K562 (cell line): ENCODE data around the gene MRAP2.

Experiments
- HMG20A ChIP-seq: fragments of 450-650 bp; formaldehyde crosslinking; conservative IDR thresholded peaks from 2 replicates; pipeline ENCODE4 v1.4.0; 2020; ENCODE audit warnings: mild to moderate bottlenecking, mixed read lengths
- MYNN ChIP-seq, 2 experiments: sonication (generic); formaldehyde crosslinking in 1 of 2; IDR thresholded peaks; 2 replicates each; pipeline versions ENCODE4 v1.5.0 to v1.6.1; 2016 to 2020; ENCODE audit warnings: antibody characterized with exemption in 1 of 2, missing genetic modification reagents in 1 of 2
- SMARCC2 ChIP-seq: fragments of 450-650 bp; IDR thresholded peaks from 2 replicates; pipeline ENCODE4 v1.6.1; 2017; ENCODE audit warnings: antibody characterized with exemption, moderate library complexity, mild to moderate bottlenecking, low read depth
- TF ChIP-seq, protein P1 (sequence below): sonication (generic); formaldehyde crosslinking; IDR thresholded peaks from 2 replicates; pipeline ENCODE4 v1.8.0; 2023; ENCODE audit warnings: mild to moderate bottlenecking, missing genetic modification reagents
- TF ChIP-seq, protein P2 (sequence below), 3 experiments: IDR thresholded peaks in 2 of 3; conservative IDR thresholded peaks in 1 of 3; 2 replicates each; pipeline ENCODE4 v1.5.1; 2011 to 2012; ENCODE audit warnings: low read length in 3 of 3, mild to moderate bottlenecking in 3 of 3, control low read depth in 2 of 3, improper control_type of control experiment in 1 of 3, inconsistent platforms in 1 of 3, low read depth in 1 of 3, mixed read lengths in 1 of 3, moderate library complexity in 1 of 3; ENCODE audit not compliant: insufficient read depth in 2 of 3
- TF ChIP-seq, protein P3 (sequence below): fragments of 250-450 bp; sonication (Bioruptor Pico); IDR thresholded peaks from 2 replicates; pipeline ENCODE4 v1.8.0; 2021; ENCODE audit warnings: moderate library complexity, mild to moderate bottlenecking, inconsistent platforms
- TF ChIP-seq, protein P4 (sequence below), 2 experiments: fragments of 450-650 bp; conservative IDR thresholded peaks; 2 replicates each; pipeline ENCODE4 v1.6.1; 2017; ENCODE audit warnings: mild to moderate bottlenecking in 2 of 2, moderate library complexity in 2 of 2

GRCh38 chr6:84021625-84022024, 11.9 kb upstream of the MRAP2 start:
- TF ChIP-seq, protein P1, sequence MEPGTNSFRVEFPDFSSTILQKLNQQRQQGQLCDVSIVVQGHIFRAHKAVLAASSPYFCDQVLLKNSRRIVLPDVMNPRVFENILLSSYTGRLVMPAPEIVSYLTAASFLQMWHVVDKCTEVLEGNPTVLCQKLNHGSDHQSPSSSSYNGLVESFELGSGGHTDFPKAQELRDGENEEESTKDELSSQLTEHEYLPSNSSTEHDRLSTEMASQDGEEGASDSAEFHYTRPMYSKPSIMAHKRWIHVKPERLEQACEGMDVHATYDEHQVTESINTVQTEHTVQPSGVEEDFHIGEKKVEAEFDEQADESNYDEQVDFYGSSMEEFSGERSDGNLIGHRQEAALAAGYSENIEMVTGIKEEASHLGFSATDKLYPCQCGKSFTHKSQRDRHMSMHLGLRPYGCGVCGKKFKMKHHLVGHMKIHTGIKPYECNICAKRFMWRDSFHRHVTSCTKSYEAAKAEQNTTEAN (CRISPR knock-in tag): no peak
- TF ChIP-seq, protein P2, sequence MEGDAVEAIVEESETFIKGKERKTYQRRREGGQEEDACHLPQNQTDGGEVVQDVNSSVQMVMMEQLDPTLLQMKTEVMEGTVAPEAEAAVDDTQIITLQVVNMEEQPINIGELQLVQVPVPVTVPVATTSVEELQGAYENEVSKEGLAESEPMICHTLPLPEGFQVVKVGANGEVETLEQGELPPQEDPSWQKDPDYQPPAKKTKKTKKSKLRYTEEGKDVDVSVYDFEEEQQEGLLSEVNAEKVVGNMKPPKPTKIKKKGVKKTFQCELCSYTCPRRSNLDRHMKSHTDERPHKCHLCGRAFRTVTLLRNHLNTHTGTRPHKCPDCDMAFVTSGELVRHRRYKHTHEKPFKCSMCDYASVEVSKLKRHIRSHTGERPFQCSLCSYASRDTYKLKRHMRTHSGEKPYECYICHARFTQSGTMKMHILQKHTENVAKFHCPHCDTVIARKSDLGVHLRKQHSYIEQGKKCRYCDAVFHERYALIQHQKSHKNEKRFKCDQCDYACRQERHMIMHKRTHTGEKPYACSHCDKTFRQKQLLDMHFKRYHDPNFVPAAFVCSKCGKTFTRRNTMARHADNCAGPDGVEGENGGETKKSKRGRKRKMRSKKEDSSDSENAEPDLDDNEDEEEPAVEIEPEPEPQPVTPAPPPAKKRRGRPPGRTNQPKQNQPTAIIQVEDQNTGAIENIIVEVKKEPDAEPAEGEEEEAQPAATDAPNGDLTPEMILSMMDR (IDR thresholded peaks at IDR 0.05 in 2 of 3, conservative IDR thresholded peaks at IDR 0.05 in 1 of 3; ENCODE audit: insufficient read depth in 2 of 3, low read depth in 1 of 3, low read length in 3 of 3): no peak
- TF ChIP-seq, protein P3, sequence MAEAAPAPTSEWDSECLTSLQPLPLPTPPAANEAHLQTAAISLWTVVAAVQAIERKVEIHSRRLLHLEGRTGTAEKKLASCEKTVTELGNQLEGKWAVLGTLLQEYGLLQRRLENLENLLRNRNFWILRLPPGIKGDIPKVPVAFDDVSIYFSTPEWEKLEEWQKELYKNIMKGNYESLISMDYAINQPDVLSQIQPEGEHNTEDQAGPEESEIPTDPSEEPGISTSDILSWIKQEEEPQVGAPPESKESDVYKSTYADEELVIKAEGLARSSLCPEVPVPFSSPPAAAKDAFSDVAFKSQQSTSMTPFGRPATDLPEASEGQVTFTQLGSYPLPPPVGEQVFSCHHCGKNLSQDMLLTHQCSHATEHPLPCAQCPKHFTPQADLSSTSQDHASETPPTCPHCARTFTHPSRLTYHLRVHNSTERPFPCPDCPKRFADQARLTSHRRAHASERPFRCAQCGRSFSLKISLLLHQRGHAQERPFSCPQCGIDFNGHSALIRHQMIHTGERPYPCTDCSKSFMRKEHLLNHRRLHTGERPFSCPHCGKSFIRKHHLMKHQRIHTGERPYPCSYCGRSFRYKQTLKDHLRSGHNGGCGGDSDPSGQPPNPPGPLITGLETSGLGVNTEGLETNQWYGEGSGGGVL (CRISPR knock-in tag): no peak
- no peak for TF ChIP-seq SMARCC2
- TF ChIP-seq, protein P4, sequence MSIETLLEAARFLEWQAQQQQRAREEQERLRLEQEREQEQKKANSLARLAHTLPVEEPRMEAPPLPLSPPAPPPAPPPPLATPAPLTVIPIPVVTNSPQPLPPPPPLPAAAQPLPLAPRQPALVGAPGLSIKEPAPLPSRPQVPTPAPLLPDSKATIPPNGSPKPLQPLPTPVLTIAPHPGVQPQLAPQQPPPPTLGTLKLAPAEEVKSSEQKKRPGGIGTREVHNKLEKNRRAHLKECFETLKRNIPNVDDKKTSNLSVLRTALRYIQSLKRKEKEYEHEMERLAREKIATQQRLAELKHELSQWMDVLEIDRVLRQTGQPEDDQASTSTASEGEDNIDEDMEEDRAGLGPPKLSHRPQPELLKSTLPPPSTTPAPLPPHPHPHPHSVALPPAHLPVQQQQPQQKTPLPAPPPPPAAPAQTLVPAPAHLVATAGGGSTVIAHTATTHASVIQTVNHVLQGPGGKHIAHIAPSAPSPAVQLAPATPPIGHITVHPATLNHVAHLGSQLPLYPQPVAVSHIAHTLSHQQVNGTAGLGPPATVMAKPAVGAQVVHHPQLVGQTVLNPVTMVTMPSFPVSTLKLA (conservative IDR thresholded peaks at IDR 0.05): no peak
- no peak for TF ChIP-seq MYNN (IDR thresholded peaks at IDR 0.05)
- no peak for TF ChIP-seq MYNN (CRISPR knock-in tag; IDR thresholded peaks at IDR 0.05)
- TF ChIP-seq HMG20A: no peak
